Measurements from ENCODE around the gene THOC3. TPM values are rescaled to one million over a fixed set of nuclear protein-coding genes. Genes with fewer than 3 reads are reported as not detected.
"Not testable (repeated sequence)": the region's sequence is repeated elsewhere in the genome, so short reads cannot be mapped to it uniquely, and the experiment has no call there.

Gene THOC3
- total RNA-seq = 27.5 and 36.9 TPM in 2 replicates

- peak; percentile 84 to 90 for DNase-seq (ENCODE audit: low read depth in 2 of 2)
These were observed at the start of gene THOC3 for GRCh38 chr5:175967471-175968372. Gene THOC3 (minus strand): TSS chr5:175968315. CDS start chr5:175968208, 107 bp downstream.

DNA sequence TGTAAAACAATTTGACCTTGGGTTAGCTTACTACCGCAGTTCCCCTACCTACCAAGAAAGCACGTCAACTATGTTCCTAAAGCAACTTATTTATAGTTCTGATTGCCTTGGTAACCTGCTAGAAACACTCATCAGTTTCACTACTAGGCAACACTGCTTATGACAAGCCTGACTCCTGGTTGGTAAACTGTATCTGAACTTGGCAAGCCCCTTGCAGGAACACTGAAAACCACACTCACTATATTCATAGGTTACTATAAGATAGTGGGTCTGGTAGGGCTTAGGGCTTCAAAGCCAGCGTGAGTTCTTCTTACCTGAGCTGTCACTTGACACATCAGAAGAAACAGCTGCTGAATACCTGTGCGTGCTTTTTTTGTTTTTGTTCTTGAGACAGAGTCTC lies 49.2 kb upstream of the THOC3 start:
- DNase-seq (ENCODE audit: low read depth in 2 of 2) = not testable (repeated sequence)

DNA sequence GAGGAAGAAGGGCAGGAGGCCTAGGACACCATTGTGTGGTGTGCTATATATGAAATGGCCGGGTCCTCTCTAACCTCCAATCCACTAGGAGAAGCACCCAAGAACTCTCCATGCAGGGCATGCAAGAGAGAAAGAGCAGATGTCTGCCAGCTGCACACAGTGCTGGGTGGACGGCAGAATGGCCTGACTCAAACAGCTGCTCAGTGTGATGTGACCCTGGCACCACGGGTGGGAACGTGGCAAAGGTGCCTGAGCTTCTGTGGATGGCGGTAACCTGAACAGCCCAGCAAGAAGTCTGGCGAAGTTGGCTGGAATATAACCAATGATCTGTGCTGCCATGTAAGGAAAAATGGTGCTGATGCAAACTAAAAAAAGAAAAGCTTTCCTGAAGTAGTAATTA lies 46.2 kb upstream of the THOC3 start:
- not testable (repeated sequence) for DNase-seq (ENCODE audit: low read depth in 2 of 2)

DNA sequence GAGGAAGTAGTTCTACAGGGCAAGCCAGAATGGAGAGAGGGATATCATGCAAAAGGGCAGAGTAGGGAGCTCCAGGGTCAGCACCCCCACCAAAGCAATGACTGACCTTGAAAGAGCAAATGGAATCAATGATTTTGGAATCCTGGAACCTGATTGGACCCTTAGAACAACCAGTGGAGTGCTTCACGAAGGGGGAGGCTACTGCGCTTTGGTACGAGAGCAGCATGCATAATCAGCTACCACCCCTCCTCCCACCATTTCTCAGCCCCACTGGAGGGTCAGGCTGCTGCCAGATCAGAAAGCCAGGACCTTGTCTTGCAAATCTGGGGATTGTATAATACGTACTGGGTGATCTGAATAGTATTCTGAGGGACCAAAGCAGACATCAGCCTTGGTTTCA lies 43.0 kb upstream of the THOC3 start:
- not testable (repeated sequence) for DNase-seq (ENCODE audit: low read depth in 2 of 2)

GRCh38 chr5:176010202-176010601 lies 42.1 kb upstream of the THOC3 start:
- not testable (repeated sequence) for DNase-seq (ENCODE audit: low read depth in 2 of 2)

DNA sequence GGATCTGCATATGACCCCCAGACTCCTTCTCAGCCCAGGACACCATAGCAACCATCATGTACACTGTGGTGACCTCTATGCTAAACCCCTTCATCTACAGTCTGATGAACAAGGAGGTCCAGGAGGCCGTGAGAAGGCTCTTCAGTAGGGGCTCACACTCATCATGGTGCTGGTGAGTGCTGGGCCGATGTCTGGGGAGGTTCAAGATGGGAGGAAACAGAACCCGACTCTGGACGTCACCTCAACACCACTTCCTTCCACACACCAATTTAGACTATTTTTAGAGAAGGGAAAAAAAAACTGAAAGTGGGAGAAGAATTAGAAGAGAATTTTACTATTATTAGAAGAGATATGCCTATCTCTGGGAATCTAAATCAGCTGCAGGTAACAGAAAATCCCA lies 39.1 kb upstream of the THOC3 start:
- not testable (repeated sequence) for DNase-seq (ENCODE audit: low read depth in 2 of 2)

DNA sequence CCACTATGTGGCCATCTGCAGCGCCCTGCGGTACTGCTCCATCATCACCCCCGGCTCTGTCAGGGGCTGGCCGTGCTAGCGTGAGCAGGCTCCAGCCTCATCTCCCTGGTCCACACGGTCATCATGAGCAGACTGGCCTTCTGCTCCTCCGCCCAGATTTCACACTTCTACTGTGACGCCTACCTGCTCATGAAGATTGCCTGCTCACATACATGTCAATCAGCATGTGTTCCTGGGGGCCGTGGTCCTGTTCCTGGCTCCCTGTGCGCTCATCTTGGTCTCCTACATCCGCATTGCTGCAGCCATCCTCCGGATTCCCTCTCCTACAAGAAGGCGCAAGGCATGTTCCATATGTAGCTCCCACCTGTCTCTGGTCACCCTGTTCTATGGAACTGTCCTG lies 38.7 kb upstream of the THOC3 start:
- DNase-seq (ENCODE audit: low read depth in 2 of 2) = not testable (repeated sequence)

DNA sequence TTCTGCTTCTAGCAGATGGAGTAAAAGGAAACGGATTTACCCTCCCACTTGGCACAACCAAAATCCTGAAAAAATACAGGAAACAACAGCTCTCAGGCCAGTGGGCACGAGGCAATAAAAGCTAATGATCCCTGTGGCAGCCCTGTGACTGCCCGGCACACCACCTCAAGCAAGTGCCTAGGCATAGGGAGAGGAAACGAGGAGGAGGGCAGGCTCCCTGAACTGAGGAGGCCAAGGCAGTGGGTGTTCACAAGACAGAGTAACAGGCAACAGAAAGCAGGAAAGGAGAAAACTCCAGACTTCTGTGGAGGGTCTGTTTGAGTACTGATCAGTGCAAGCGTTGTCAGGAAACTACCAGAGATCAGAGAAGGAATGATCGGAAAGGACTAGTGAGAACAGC lies 29.9 kb upstream of the THOC3 start:
- not testable (repeated sequence) for DNase-seq (ENCODE audit: low read depth in 2 of 2)

DNA sequence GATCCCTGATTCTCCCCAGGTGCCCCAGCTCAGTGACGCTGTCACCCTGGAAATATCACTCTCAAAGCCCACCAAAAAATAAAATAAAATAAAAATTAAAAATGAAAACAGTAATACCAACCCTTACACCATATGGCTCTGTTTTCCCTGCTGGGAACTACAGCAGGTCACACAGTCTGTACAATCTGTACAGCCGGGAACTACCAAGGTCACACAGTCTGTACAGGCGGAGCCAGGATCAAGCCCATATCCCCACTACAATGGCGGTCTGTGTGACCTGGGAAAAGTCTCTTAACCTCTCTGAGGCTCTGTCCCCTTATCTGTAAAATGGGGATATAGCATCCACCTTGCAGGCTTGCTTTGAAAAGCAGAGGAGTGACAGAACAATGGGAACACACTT lies 29.4 kb upstream of the THOC3 start:
- not testable (repeated sequence) for DNase-seq (ENCODE audit: low read depth in 2 of 2)

DNA sequence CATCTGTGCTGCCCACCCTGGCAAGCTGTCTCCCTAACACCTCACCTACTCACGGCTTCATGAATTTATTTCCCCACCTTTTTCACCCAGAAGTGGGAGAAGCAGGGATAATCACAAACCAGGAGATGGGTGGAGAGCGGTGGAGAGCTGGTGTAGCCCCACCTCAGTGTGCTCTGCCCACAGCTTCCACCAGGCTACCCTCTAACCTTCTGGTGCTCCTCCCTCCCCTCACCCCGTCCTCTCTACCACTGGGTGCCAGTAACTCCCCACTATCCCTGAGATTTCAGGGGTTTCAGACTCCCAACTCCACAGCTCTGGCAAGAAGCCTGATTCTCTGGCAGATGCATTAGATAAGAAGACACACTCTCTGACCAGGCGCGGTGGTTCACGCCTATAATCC lies 28.7 kb upstream of the THOC3 start:
- DNase-seq (ENCODE audit: low read depth in 2 of 2) = not testable (repeated sequence)

DNA sequence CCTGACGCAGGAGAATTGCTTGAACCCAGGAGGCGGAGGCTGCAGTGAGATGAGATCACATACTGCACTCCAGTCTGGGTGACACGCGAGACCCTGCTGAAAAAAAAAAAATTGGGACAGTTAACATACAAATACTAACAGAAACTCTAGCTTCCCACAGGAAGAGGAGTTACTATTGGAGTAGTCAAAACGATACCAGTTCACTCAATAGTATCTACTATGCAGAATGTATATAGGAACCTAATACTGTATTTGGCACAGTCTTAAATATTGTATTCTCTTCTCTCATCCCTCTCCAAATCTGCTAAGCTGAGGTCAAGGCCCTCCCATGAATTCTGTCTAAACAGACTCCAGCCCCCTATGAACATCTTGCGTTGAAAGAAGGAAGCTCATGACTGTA lies 27.4 kb upstream of the THOC3 start:
- DNase-seq (ENCODE audit: low read depth in 2 of 2) = not testable (repeated sequence)

- DNase-seq (ENCODE audit: low read depth in 2 of 2) = not testable (repeated sequence)
These were observed 11.4 kb upstream of the THOC3 start for GRCh38 chr5:175979371-175979995.

GRCh38 chr5:175968381-175968780 lies 266 bp upstream of the THOC3 start:
- DNase-seq (ENCODE audit: low read depth in 2 of 2) = not testable (repeated sequence)

GRCh38 chr5:175962329-175962728 lies 5.8 kb downstream of the THOC3 start:
- not testable (repeated sequence) for DNase-seq (ENCODE audit: low read depth in 2 of 2)

- DNase-seq (ENCODE audit: low read depth in 2 of 2) = not testable (repeated sequence)
These were observed 7.9 kb downstream of the THOC3 start for GRCh38 chr5:175960228-175960627.

GRCh38 chr5:175958515-175958914 lies 9.6 kb downstream of the THOC3 start:
- DNase-seq (ENCODE audit: low read depth in 2 of 2) = not testable (repeated sequence)

GRCh38 chr5:175954107-175954506 lies 14.0 kb downstream of the THOC3 start:
- not testable (repeated sequence) for DNase-seq (ENCODE audit: low read depth in 2 of 2)

DNA sequence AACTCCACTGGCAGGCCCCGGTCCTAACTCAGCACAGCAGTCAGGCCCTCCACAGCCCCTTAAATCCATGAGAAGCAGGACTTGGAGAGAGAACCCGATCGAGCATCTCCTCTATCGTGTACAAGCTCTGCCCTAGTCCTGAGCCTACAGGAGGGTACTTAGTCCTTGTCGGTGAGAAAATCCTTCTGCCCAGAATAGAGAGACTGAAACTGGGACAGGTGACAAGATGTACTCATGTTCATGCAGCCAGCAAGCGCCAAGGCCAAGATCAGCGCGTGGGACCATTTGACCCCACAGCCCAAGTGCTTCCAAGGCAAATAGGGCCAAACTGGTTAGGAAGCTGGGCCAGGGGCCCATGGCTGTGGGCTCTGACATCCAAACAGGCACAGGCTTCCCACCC lies 15.3 kb downstream of the THOC3 start:
- not testable (repeated sequence) for DNase-seq (ENCODE audit: low read depth in 2 of 2)

- not testable (repeated sequence) for DNase-seq (ENCODE audit: low read depth in 2 of 2)
These were observed 16.7 kb downstream of the THOC3 start for GRCh38 chr5:175951339-175951969.

DNA sequence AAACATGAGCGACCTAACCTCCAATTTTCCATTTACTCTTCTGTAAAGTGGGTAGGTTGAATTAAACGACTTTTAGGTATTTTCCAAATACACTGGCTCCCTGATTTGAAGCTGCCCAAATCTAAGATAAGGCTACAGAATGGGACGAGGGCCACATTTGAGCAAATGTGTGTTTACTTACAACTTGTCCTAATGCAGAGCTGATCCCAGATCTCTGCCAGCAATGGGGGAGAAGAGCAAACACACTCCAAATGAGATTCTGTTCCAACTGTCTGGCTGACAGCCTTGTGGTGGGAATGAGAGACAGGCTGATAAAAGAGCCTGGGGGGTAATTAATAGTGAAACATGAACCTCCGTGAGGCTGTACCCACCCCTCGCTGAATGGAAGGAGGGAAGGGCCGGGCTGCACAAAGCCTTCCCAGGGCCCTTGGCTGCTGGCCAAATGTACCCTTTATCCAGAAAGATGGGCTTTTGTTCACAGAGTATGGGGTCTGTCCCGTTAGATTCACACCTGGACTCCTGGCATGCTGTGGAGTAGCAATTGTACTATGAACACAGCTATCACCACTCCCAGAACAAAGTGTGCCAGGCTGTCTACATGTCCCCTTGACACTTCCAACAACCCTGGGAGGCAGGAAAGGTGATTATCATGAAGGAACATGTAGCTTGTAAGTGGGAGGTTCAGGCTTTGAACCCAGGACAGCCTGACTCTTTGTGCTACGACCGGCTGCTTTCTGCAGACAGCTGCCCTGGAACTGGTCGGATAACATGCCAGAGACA lies 19.6 kb downstream of the THOC3 start:
- not testable (repeated sequence) for DNase-seq (ENCODE audit: low read depth in 2 of 2)

DNA sequence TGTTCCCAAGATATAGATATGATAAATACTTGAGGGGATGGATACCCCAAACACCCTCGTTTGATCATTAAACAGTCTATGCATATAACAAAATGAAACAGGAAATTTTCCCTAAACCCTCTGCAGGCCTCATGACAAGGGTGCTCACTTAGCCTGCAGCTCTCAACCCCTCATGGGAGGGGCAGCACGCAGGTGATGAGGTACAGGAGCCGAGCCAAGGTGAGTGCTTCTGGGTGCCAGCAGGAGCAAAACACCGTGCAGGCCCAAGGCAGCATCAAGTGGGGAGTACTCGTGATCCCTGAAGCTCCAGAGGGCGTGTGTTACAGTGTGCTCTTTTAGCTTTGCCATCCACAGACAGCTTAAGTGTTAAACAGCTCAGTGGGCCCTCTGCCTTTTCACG lies 24.9 kb downstream of the THOC3 start:
- not testable (repeated sequence) for DNase-seq (ENCODE audit: low read depth in 2 of 2)

Measured in lung microvascular endothelial cell (primary cell).